HG02973 (cell line): ENCODE measurements around the gene SYTL1.

Experiments used
- ATAC-seq: cut with Tn5 transposase; IDR thresholded peaks from one replicate; pipeline ENCODE4 v1.9.1; 2021; ENCODE audit warnings: moderate library complexity; ENCODE audit not compliant: unreplicated experiment

SYTL1 gene

GRCh38 chr1:27363766-27364695 is 22.2 kb downstream of the SYTL1 start:
- ATAC-seq, result no peak

DNA sequence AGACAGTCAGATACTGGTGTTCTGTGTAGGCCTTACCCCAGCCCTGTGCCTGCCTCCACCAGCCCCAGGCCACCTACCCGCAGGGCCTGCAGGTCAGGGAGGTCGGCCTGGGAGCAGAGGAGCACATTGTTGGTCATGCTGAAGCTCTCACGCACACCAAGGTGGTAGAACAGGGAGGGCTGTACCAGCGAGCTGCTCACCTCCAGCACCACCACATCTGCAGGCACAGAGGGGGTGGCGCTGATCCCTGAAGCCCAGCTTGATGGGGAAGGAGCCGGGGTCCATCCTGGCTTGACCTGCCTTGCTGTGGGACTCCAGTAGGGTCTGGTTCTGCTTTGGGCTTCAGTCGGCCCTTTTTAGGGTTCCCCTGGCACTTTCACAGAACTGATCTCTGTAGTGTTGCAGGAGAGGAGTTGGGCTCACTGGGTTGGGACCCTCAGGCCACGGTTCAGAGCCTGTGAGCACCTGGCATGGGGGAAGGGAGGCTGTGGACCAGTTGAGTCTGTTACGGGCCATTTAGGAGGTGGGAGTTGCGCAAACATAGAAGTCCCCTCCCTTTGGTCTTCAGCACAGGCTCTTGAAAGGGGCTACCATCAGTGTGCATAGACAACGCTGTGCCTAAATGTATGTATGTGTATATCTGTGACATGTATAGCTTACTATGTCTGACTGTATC is 23.0 kb downstream of the SYTL1 start:
- ATAC-seq, result peak; percentile 7

- ATAC-seq, result peak; percentile 42
Measured at GRCh38 chr1:27365372-27366112, 23.7 kb downstream of the SYTL1 start.

DNA sequence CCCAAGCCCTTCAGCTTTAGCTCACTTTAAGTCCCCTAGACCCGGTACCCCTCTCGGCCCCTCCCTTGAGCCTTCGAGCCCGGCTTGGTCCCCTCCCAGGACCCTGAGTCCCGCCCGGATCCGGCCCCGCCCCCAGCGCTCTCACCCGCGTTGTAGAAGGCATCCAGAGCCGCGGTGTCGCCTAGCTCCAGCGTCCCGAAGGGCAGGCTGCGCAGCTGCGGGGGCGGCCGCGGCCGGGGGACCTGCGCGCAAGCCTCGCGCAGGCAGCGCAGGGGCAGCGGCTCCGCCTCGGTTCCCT is 24.2 kb downstream of the SYTL1 start:
- no peak for ATAC-seq

- no peak for ATAC-seq
Measured at GRCh38 chr1:27366411-27367159, 24.8 kb downstream of the SYTL1 start, which contains the start of gene MAP3K6. MAP3K6 (minus strand) TSS chr1:27366961; CDS start chr1:27366597, 364 bp downstream.

DNA sequence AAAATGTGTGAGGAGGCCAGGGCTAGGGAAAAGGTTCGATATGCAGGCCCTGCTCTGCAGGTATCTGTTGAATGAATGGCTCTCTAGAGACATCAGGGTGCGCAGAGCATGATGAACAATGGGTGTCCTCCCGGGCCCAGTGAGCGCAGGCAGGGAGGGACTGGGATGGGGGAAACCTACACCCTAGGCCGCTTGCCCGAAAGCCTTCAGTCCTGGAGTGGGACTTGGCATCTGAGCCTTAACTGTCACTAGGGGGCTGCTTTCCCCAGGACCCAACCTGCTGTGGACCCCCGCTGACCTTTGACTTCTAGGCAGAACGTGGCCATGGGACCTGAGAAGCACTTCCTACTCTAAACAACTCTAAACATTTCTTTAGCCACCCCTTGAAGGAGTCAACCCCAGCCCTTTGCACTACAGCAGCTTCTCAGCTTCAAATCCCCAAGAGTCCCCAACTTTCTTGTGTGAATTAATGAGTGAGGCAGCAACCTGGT is 25.4 kb downstream of the SYTL1 start:
- no peak for ATAC-seq

DNA sequence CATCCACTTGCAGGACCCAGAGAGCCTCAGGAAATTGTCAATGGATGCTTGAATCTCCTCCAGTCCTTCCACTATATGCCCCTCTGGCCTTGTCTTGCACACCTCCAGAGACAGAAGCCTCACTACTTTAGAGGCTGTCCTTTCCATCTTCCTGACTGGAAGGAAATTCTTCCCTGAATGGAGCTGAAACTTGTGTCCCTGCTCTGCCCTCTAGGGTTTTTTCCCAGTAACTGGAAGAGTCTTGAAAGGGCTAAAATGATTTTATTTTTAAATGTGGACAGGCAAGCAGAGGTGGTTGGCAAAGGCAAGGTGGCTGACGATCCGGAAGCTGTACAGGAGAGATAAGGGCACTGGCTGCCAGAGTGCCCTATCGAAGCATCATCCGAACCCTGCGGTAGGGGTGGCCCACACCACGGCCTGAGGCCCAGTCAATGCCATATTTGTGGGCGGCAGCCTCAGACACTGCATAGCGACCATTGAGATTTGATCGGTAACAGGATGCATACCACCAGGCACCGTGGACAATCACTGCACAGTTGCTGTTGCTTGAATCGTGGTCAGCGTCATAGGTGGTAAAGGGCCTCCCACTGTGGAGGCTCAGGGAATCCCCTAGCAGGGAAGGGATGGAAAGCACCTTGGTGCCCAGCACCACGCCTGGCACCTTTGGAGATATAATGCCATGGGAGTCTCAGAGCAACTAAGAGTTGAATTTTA is 27.2 kb downstream of the SYTL1 start:
- ATAC-seq, result no peak

DNA sequence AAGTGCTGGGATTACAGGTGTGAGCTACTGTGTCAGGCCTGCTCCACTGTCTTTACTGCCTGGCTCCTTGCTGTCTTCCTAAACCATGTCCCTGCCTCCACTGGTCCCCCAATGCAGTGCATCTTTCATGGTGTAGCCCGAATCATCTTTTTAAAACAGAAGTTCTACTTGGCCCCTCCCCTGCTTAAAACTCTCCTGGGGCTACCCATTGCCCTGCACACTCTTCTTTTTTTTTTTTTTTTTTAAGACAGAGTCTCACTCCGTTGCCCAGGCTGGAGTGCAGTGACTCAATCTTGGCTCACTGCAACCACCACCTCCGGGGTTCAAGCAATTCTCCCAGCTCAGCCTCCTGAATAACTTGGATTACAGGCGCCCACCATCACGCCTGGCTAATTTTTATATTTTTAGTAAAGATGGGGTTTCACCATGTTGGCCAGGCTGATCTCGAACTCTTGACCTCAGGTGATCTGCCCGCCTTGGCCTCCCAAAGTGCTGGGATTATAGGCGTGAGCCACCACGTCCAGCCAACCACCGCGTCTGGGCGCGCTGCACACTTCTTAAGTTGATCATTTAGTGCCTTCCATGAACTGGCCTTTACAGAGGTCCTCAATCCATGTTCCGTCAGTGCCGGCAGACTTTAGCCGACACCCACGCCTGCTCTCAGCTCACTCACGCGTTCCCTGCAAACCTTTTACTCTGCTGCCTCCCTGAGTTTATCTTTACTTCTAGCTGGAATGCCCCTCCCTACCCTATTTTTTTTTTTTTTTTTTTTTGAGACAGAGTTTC is 30.4 kb downstream of the SYTL1 start:
- ATAC-seq, result no peak

DNA sequence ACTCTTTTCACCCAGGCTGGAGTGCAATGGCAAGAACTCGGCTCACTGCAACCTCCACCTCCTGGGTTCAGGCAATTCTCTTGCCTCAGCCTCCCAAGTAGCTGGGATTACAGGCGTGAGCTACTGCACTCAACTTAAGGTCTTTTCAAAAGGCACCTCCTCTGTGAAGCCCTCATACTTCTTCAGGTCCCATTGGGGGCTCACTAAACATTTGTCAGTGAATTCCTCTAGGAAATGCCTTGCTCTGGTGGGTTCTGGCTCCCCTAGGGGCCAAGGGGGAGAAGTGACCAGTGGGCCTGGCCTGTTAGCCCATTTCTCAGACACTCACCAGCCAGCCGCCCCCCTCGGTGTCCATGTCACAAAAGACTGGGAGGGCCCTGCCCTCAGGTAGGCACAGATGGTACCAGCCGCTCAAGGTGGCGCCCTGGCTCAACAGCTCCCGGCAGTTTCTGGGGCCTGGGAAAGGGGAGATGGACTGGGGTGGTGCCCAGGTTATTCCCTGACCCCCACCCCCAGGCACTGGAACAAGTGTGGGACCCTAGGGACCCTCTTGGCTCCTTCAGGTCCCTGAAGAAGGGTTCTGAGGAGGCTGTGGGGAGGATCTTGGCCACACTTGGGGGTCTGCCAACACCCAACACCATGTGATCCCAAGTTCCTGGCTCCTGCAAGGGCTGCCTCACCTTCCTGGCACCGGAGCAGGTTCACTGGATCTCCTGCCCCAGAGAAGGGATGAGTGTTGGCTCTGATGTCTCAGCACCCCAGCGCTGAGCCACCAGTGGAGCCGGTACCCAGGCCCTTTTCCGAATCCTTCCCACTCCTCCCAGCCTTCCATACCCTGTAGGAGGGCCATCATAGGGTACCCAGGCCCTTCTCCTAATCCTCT is 31.2 kb downstream of the SYTL1 start:
- no peak for ATAC-seq

DNA sequence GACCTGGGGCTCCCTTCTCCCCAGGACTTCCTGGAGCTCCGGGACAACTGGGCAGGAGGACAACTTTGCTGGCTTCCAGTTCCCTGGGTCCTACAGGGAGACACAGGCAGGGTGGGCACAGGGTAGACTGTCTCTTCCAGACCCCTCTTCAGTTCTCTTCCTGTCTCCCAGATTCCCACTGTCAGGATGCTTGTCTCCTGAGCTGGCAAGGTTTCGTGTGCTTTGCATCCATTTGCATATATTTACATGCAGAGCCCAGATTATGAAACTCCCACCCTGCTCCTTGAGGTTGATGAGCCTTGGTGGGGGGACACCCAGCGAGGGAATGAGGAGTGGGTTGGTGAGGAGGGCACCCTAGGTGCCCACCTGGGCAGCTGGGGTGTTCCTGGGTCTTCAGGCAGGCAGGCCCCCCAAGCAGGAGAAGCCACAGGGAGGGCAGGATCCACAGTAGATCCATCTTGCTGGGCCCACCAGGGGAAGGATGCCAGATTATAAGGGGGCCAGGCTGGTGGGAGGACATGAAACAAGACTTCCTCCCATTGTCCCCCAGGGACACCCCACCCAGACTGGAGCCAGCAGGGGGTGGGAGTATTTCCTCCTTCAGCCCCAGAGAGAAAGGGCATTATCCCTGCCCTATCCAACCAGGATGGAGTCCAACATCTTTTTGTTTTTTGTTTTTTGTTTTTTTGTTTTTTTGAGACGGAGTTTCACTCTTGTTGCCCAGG is 32.7 kb downstream of the SYTL1 start, which contains the start of gene FCN3:
Gene FCN3, minus strand, starts transcription at position 463 of the 725 bp plus-strand sequence. Its CDS starts 6 bp downstream, at position 457.
- ATAC-seq, result no peak

DNA sequence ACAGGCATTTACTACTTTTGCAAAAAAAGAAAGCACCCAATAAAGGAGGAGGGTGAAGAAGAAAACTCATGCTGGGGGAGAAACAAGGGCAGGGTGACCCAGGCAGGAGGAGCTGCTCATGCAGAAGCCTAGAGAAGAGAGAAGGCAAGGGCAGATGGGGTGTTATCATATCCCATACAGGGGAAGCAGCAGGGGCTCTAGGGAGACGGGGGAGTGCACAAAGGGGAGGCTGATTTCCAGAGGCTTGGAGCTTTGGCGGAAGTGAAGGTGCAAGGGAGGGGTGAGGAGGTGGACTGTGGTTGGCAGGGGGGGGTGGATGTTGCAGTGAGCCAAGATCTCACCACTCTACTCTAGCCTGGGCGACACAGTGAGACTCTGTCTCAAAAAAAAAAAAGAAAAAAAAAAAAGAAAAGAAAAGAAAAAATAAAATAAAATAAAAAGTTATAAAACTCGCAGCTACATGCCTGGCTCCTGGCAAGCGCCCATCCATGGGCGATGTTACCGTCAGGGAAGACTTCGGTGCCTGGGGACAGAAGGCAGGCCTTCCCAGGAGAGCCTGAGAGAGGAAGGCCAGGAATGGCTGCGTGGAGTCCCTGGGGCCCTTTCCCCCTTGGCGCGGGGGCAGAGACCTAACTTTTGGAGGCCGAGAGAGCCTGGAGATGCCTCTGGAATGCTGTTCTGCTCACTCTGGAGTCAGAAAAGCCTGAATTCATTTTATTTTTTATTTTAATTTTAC is 36.1 kb downstream of the SYTL1 start:
- ATAC-seq, result no peak

- ATAC-seq, result no peak
Measured at GRCh38 chr1:27379564-27380122, 37.8 kb downstream of the SYTL1 start.

DNA sequence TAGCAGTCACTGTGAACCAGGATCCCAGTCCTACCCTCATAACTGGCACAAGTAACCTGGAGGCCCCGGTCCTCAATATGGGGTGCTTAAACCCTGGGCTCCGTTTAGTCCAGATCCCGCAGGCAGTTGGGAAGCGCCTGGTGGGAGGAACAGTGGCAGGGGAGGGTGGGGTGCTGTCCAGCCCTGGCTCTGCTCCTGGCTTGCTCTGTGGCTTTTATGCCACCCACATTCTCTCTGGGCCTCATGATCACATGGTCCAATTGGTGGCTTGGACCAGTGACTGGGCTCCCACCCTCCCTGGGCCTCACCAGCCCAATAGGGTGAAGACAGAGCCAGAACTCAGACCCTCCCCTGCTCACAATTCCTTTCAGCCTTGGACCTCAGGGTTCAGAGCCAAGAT is 38.4 kb downstream of the SYTL1 start:
- no peak for ATAC-seq

GRCh38 chr1:27380766-27381733 is 39.2 kb downstream of the SYTL1 start:
- ATAC-seq, result no peak

GRCh38 chr1:27381969-27382762 is 40.3 kb downstream of the SYTL1 start:
- no peak for ATAC-seq
